Adrenal gland (tissue), 5 donors: Measurements from ENCODE around the gene CTDSP1.

Source experiments
- POLR2A ChIP-seq, 2 donors: fragments of 450-650 bp; IDR thresholded peaks; one replicate each; pipeline ENCODE4 v1.6.1; 2017; ENCODE audit warnings: antibody characterized with exemption in 2 of 2, mild to moderate bottlenecking in 2 of 2, moderate library complexity in 1 of 2
- TF ChIP-seq, protein P1 (sequence below), 6 experiments: fragments of 450-650 bp in 4 of 6; fragments of 200-600 bp in 2 of 6; sonication (generic) in 1 of 6; IDR thresholded peaks; 1 replicate in 5 of 6; 2 replicates in 1 of 6; pipeline versions ENCODE4 v1.5.1 to v1.8.0; 2016 to 2021; ENCODE audit warnings: antibody characterized with exemption in 6 of 6, mild to moderate bottlenecking in 2 of 6, moderate library complexity in 1 of 6
- donor health status: DM: no; HTN: no; CAD: no.

DNA sequence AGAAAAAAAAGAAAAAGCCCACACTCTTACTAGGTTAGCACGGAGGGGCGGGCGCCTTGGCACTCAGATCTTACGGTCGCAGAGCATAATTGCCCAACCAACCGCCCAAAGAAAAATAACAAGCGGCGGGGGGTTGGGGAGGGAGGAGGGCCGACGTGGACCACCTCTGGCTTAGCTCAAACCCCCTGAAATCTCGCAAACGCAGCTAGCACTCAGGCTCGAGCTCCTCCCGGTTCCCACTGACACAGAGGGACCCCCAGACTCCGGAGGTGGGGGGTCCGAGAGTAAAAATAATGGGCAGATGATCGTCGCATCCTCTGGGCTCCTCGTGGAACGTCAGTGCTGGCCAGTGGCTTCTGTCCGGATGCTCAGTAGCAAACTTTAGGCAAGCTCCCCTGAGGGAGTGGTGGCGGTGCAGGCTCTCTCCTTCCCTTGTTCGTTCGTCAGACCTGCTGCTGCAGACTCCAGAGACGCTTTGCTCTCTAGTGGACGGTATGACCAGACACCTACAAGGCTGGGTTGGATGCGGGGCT is 31.0 kb upstream of the CTDSP1 start:
- TF ChIP-seq, protein P1, sequence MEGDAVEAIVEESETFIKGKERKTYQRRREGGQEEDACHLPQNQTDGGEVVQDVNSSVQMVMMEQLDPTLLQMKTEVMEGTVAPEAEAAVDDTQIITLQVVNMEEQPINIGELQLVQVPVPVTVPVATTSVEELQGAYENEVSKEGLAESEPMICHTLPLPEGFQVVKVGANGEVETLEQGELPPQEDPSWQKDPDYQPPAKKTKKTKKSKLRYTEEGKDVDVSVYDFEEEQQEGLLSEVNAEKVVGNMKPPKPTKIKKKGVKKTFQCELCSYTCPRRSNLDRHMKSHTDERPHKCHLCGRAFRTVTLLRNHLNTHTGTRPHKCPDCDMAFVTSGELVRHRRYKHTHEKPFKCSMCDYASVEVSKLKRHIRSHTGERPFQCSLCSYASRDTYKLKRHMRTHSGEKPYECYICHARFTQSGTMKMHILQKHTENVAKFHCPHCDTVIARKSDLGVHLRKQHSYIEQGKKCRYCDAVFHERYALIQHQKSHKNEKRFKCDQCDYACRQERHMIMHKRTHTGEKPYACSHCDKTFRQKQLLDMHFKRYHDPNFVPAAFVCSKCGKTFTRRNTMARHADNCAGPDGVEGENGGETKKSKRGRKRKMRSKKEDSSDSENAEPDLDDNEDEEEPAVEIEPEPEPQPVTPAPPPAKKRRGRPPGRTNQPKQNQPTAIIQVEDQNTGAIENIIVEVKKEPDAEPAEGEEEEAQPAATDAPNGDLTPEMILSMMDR (IDR thresholded peaks at IDR 0.05): no peak
- TF ChIP-seq POLR2A (IDR thresholded peaks at IDR 0.05): no peak
